Lung (tissue), 12 donors: ENCODE results near the gene NCOA3. TPM values are rescaled to one million over a fixed set of nuclear protein-coding genes. Genes with fewer than 3 reads are reported as not detected.

Experiments
- ATAC-seq: fragments of 200-7000 bp; cut with Tn5 transposase; one replicate; pipeline ENCODE4 v1.9.1; 2020; ENCODE audit warnings: moderate number of reproducible peaks; ENCODE audit not compliant: insufficient read depth, low FRiP score
- DNase-seq, 3 donors: peaks; one replicate each; pipeline ENCODE4 v3.0.0-alpha.2; 2013 to 2017
- H3K27ac ChIP-seq, 2 donors: one replicate each; pipeline ENCODE4 v1.5.1; 2013; ENCODE audit warnings: mild to moderate bottlenecking in 2 of 2, moderate library complexity in 2 of 2, control low read depth in 1 of 2, inconsistent platforms in 1 of 2, low read depth in 1 of 2, low read length in 1 of 2
- H3K27me3 ChIP-seq, 3 donors: one replicate each; pipeline ENCODE4 v1.5.1; 2013; ENCODE audit warnings: low read length in 2 of 3; ENCODE audit not compliant: control insufficient read depth in 3 of 3, insufficient read depth in 3 of 3
- H3K36me3 ChIP-seq, 4 donors: one replicate each; pipeline ENCODE4 v1.5.1; 2013; ENCODE audit warnings: low read length in 4 of 4, mild to moderate bottlenecking in 1 of 4, moderate library complexity in 1 of 4; ENCODE audit not compliant: control insufficient read depth in 4 of 4, insufficient read depth in 4 of 4
- H3K4me1 ChIP-seq, 5 donors: one replicate each; pipeline ENCODE4 v1.5.1; 2013; ENCODE audit warnings: low read length in 5 of 5, mild to moderate bottlenecking in 2 of 5, moderate library complexity in 1 of 5; ENCODE audit not compliant: control insufficient read depth in 5 of 5, insufficient read depth in 5 of 5
- H3K4me3 ChIP-seq: one replicate; pipeline ENCODE4 v1.5.1; 2013; ENCODE audit warnings: mild to moderate bottlenecking, control low read depth, moderate library complexity
- H3K9ac ChIP-seq, 2 donors: one replicate each; pipeline ENCODE4 v1.5.1; 2013; ENCODE audit warnings: low read length in 2 of 2, control low read depth in 1 of 2; ENCODE audit not compliant: insufficient read depth in 1 of 2
- H3K9me3 ChIP-seq, 4 donors: one replicate each; pipeline ENCODE4 v1.5.1; 2013; ENCODE audit warnings: low read length in 3 of 4, mild to moderate bottlenecking in 1 of 4, moderate library complexity in 1 of 4; ENCODE audit not compliant: control insufficient read depth in 4 of 4, insufficient read depth in 3 of 4
- WGBS, 2 donors: extraction: QIAGEN DNeasy Blood & Tissue Kit; methylation state at CpG; one replicate each; pipeline ENCODE4 v1.1.7; 2013; 5-methylcytosine and 5-hydroxymethylcytosine counted together
- polyA plus RNA-seq, 2 donors: library from polyadenylated mRNA; stranded (reverse); fragments of 200-250 nt; gene quantifications; one replicate each; pipeline ENCODE4 v1.2.1, GENCODE V29; 2013
- total RNA-seq, 2 donors: library from RNA; depleted of rRNA in 1 of 2; stranded (reverse); fragments of >200 nt in 1 of 2; gene quantifications; one replicate each; pipeline ENCODE4 v1.2.1, GENCODE V29; 2014 to 2021
- TF ChIP-seq, protein P1 (sequence below): IDR thresholded peaks from 2 replicates; pipeline ENCODE4 v1.5.1; 2012; ENCODE audit warnings: mild to moderate bottlenecking; ENCODE audit errors: control extremely low read depth, extremely low read depth
- donor health status: control.
- donor health status: control.
- donor health status: Bipolar disorder and iron deficiency.
- donor health status: healthy.
- donor health status: DM: yes; HTN: yes; CAD: no.

NCOA3 gene
- total and polyA plus RNA-seq, 4 donors = 5.5 to 69.4 (median 22.6) TPM

DNA sequence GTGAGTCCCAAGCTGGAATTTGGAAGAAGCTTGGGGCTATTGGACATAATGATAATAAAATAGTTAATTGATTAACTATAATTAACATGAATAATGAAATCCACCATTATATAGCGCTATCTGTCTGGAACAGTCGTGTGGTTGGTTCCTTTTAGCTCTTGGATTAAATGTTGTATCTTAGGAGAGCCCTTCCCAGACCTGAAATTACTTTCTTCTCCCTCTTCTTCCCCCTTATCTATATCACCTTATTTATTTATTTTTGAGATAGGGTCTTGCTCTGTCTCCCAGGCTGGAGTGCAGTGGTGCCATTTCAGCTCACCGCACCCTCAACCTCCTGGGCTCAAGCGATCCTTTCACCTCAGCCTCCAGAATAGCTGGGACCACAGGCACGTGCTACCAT is 64.6 kb downstream of the NCOA3 start:
- H3K9me3 ChIP-seq = peaks cover 0 to under 1% (median 0%) of the 10 kb centered on the region in 4 donors
- ATAC-seq = no peak
- DNase-seq = no peak
- H3K9ac ChIP-seq = no peak overlapping the region
- TF ChIP-seq, protein P1, sequence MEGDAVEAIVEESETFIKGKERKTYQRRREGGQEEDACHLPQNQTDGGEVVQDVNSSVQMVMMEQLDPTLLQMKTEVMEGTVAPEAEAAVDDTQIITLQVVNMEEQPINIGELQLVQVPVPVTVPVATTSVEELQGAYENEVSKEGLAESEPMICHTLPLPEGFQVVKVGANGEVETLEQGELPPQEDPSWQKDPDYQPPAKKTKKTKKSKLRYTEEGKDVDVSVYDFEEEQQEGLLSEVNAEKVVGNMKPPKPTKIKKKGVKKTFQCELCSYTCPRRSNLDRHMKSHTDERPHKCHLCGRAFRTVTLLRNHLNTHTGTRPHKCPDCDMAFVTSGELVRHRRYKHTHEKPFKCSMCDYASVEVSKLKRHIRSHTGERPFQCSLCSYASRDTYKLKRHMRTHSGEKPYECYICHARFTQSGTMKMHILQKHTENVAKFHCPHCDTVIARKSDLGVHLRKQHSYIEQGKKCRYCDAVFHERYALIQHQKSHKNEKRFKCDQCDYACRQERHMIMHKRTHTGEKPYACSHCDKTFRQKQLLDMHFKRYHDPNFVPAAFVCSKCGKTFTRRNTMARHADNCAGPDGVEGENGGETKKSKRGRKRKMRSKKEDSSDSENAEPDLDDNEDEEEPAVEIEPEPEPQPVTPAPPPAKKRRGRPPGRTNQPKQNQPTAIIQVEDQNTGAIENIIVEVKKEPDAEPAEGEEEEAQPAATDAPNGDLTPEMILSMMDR = no peak
- 96 to 97% methylated on average over 5 of the region's 5 CpGs for WGBS, 2 donors
- no peak overlapping the region for H3K4me3 ChIP-seq
- no peaks in the 10 kb centered on the region for H3K27me3 ChIP-seq
- H3K4me1 ChIP-seq = peaks cover 15 to 34% (median 21%) of the 10 kb centered on the region in 5 donors
- H3K27ac ChIP-seq = peak overlapping the region in 1 of 2 donors; percentile 63
- H3K36me3 ChIP-seq = no peaks in the 10 kb centered on the region

DNA sequence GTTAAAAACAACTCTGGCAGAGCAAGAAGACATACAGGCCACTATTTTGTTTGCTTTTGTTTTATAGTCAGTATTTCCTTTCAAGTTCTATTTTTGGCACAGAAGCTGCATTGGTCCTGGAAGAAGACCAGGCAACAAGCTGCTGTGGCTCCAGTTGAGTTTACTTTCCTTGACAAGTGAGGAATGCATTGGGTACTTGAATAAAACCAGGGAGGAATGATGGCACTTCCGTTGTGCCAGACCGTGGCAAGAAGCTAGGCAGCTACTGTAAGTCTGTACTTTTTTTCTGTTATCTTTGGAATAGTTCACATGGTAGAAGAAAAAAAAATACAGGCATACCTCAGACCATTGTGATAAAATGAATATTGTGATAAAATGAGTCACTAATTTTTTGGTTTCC is 66.3 kb downstream of the NCOA3 start:
- no peaks in the 10 kb centered on the region for H3K27me3 ChIP-seq
- 24 to 56% methylated on average over 2 of the region's 2 CpGs for WGBS, 2 donors
- peak overlapping the region in 1 of 2 donors; percentile 72 for H3K27ac ChIP-seq
- TF ChIP-seq, protein P1 = no peak
- H3K9ac ChIP-seq = peak overlapping the region in 1 of 2 donors; percentile 56
- peaks cover 9 to 24% (median 21%) of the 10 kb centered on the region in 5 donors for H3K4me1 ChIP-seq
- no peak overlapping the region for H3K4me3 ChIP-seq
- H3K9me3 ChIP-seq = peaks cover 0 to 6% (median 1%) of the 10 kb centered on the region in 4 donors
- DNase-seq = peak; percentile 87 to 95 (median 95)
- no peak for ATAC-seq
- peaks cover 0 to 5% (median 2%) of the 10 kb centered on the region in 4 donors for H3K36me3 ChIP-seq

GRCh38 chr20:47568837-47569410 is 67.2 kb downstream of the NCOA3 start:
- TF ChIP-seq, protein P1 = no peak
- H3K9ac ChIP-seq = no peak overlapping the region
- H3K4me3 ChIP-seq = no peak overlapping the region
- no peak for DNase-seq
- peaks cover 0 to 5% (median 2%) of the 10 kb centered on the region in 4 donors for H3K36me3 ChIP-seq
- H3K27ac ChIP-seq = peak overlapping the region in 1 of 2 donors; percentile 31
- peaks cover 13 to 29% (median 19%) of the 10 kb centered on the region in 5 donors for H3K4me1 ChIP-seq
- 90 to 96% methylated on average over 6 of the region's 6 CpGs for WGBS, 2 donors
- ATAC-seq = no peak
- peaks cover 0 to 6% (median 1%) of the 10 kb centered on the region in 4 donors for H3K9me3 ChIP-seq
- H3K27me3 ChIP-seq = no peaks in the 10 kb centered on the region
